IMR-90 (cell line): ENCODE data around the gene PTPRK. TPM values are rescaled to one million over a fixed set of nuclear protein-coding genes. Genes with fewer than 3 reads are reported as not detected.
A peak's percentile ranks its signal among the peaks of the same experiment; 100 is the strongest.

ENCODE experiments used
- ATAC-seq: fragments of 200-7000 bp; cut with Tn5 transposase; 2 replicates; pipeline ENCODE4 v1.9.1; 2020; ENCODE audit warnings: low read depth, mild to moderate bottlenecking, moderate library complexity
- BruUV-seq: library from RNA; stranded (reverse); fragments of 400-500 nt; replicated peaks from 2 replicates; lab custom pipeline; 2021; lab: Mats Ljungman, UMichigan
- CTCF ChIA-PET: fragments of 300-600 bp; formaldehyde crosslinking; extraction: SDS; loops from one replicate; lab custom pipeline; 2021; ENCODE audit warnings: antibody characterized with exemption; lab: Yijun Ruan, JAX
- POLR2A ChIA-PET: fragments of 300-600 bp; sonication (Branson Sonifier 250); formaldehyde crosslinking; loops from one replicate; lab custom pipeline; 2022; ENCODE audit warnings: antibody characterized with exemption; ENCODE audit not compliant: unreplicated experiment; lab: Charles Lee
- DNase-seq: peaks from one replicate; pipeline ENCODE4 v3.0.0; 2013
- H2AFZ ChIP-seq: replicated peaks from 2 replicates; pipeline ENCODE3; 2013; ENCODE audit warnings: low read length, mild to moderate bottlenecking; ENCODE audit not compliant: poor library complexity
- H2AK5ac ChIP-seq: 2 replicates; pipeline ENCODE4 v1.6.1; 2013; ENCODE audit warnings: low read depth, low read length, inconsistent platforms
- H2AK9ac ChIP-seq: replicated peaks from 2 replicates; pipeline ENCODE3; 2013; ENCODE audit warnings: mild to moderate bottlenecking, low read depth, low read length, moderate library complexity; ENCODE audit not compliant: poor library complexity
- H2BK120ac ChIP-seq: 2 replicates; pipeline ENCODE4 v1.6.1; 2013; ENCODE audit warnings: low read depth, low read length, inconsistent platforms
- H2BK15ac ChIP-seq: 3 replicates; pipeline ENCODE4 v1.6.1; 2013; ENCODE audit warnings: low read depth, low read length, inconsistent platforms
- H2BK20ac ChIP-seq: 2 replicates; pipeline ENCODE4 v1.6.1; 2013; ENCODE audit warnings: low read depth, mild to moderate bottlenecking, inconsistent platforms, low read length, moderate library complexity
- H2BK5ac ChIP-seq: 2 replicates; pipeline ENCODE4 v1.6.1; 2013; ENCODE audit warnings: mild to moderate bottlenecking, low read depth, low read length, inconsistent platforms; ENCODE audit not compliant: poor library complexity, severe bottlenecking
- H3K14ac ChIP-seq: replicated peaks from 2 replicates; pipeline ENCODE4 v1.6.1; 2013; ENCODE audit warnings: low read depth, low read length, inconsistent platforms
- H3K18ac ChIP-seq: 2 replicates; pipeline ENCODE4 v1.6.1; 2013; ENCODE audit warnings: low read depth, low read length, control low read depth
- H3K23ac ChIP-seq: 2 replicates; pipeline ENCODE4 v1.6.1; 2013; ENCODE audit warnings: low read depth, low read length, inconsistent platforms
- H3K27ac ChIP-seq: 2 replicates; pipeline ENCODE4 v1.5.1; 2013; ENCODE audit warnings: mild to moderate bottlenecking, control low read depth, low read length; ENCODE audit not compliant: insufficient read depth
- H3K27me3 ChIP-seq: 2 replicates; pipeline ENCODE4 v1.6.1; 2013; ENCODE audit warnings: low read length; ENCODE audit not compliant: control insufficient read depth, insufficient read depth
- H3K36me3 ChIP-seq: 2 replicates; pipeline ENCODE4 v1.6.1; 2013; ENCODE audit warnings: low read length, mixed read lengths; ENCODE audit not compliant: control insufficient read depth, insufficient read depth
- H3K4ac ChIP-seq: 2 replicates; pipeline ENCODE4 v1.6.1; 2013; ENCODE audit warnings: low read depth, low read length, inconsistent platforms
- H3K4me1 ChIP-seq: 2 replicates; pipeline ENCODE4 v1.6.1; 2013; ENCODE audit warnings: low read length, mixed read lengths; ENCODE audit not compliant: control insufficient read depth, insufficient read depth
- H3K4me2 ChIP-seq: 2 replicates; pipeline ENCODE4 v1.6.1; 2013; ENCODE audit warnings: low read depth, mild to moderate bottlenecking, control low read depth, low read length, moderate library complexity
- H3K4me3 ChIP-seq: 2 replicates; pipeline ENCODE4 v1.5.1; 2013; ENCODE audit warnings: low read depth, mild to moderate bottlenecking, control low read depth, low read length, moderate library complexity; ENCODE audit not compliant: insufficient read depth
- H3K56ac ChIP-seq: 2 replicates; pipeline ENCODE4 v1.6.1; 2013; ENCODE audit warnings: low read length, inconsistent platforms; ENCODE audit not compliant: insufficient read depth; ENCODE audit errors: extremely low read depth
- H3K79me1 ChIP-seq, 2 experiments: 2 replicates each; pipeline ENCODE4 v1.6.1; 2013; ENCODE audit warnings: low read length in 2 of 2, inconsistent platforms in 1 of 2, low read depth in 1 of 2
- H3K9ac ChIP-seq: 2 replicates; pipeline ENCODE4 v1.6.1; 2013; ENCODE audit warnings: low read depth, low read length, control low read depth
- H3K9me1 ChIP-seq: 2 replicates; pipeline ENCODE4 v1.6.1; 2013; ENCODE audit warnings: low read length, inconsistent platforms; ENCODE audit not compliant: insufficient read depth
- H3K9me3 ChIP-seq: 2 replicates; pipeline ENCODE4 v1.6.1; 2013; ENCODE audit warnings: low read length; ENCODE audit not compliant: control insufficient read depth, insufficient read depth
- H4K20me1 ChIP-seq: 2 replicates; pipeline ENCODE4 v1.6.1; 2013; ENCODE audit warnings: low read length, inconsistent platforms; ENCODE audit not compliant: insufficient read depth
- H4K5ac ChIP-seq: 2 replicates; pipeline ENCODE4 v1.6.1; 2013; ENCODE audit warnings: mild to moderate bottlenecking, low read depth, low read length, control low read depth
- H4K8ac ChIP-seq, 2 experiments: 2 replicates each; pipeline ENCODE4 v1.6.1; 2013; ENCODE audit warnings: low read depth in 2 of 2, low read length in 2 of 2, control low read depth in 1 of 2, inconsistent platforms in 1 of 2
- H4K91ac ChIP-seq: 2 replicates; pipeline ENCODE4 v1.6.1; 2013; ENCODE audit warnings: low read depth, low read length, inconsistent platforms; ENCODE audit not compliant: insufficient read depth
- CEBPB ChIP-seq: IDR thresholded peaks from 2 replicates; pipeline ENCODE4 v1.6.1; 2012; ENCODE audit warnings: low read depth, low read length, improper control_type of control experiment
- FOS ChIP-seq: fragments of 150-350 bp; IDR thresholded peaks from 2 replicates; pipeline ENCODE4 v1.6.1; 2016; ENCODE audit warnings: low read depth, low read length
- WGBS, 2 experiments: methylation state at CpG; one replicate each; pipeline versions ENCODE4 v1.1.5 to v1.1.7; 2013; ENCODE audit warnings: missing lambda C conversion rate in 2 of 2; ENCODE audit not compliant: insufficient read length in 1 of 2; ENCODE audit errors: extremely low coverage in 2 of 2; 5-methylcytosine and 5-hydroxymethylcytosine counted together
- dilution Hi-C: fragments of 300-500 bp; cut with HindIII; formaldehyde crosslinking; loops from one replicate; pipeline ENCODE4 v1.14.3; 2018; ENCODE audit warnings: low sequenced_read_pairs; ENCODE audit not compliant: unreplicated experiment
- in situ Hi-C: fragments of 300-500 bp; cut with MboI; formaldehyde crosslinking; loops from 3 replicates; pipeline ENCODE4 v1.14.3; 2019; ENCODE audit warnings: low sequenced_read_pairs, inconsistent platforms, mixed read lengths
- intact Hi-C: fragments of 100-400 bp; cut with micrococcal nuclease; formaldehyde crosslinking; loops from 2 replicates; pipeline ENCODE4 v1.10.0; 2022
- polyA plus RNA-seq, 3 experiments: library from polyadenylated mRNA; depleted of rRNA; stranded (reverse); fragments of >200 nt; gene quantifications; 2 replicates each; pipeline ENCODE4 v1.2.3, GENCODE V29; 2012; ENCODE audit warnings: low replicate concordance in 1 of 3
- total RNA-seq: library from RNA; depleted of rRNA; stranded (reverse); fragments of >200 nt; gene quantifications from 2 replicates; pipeline ENCODE4 v1.2.3, GENCODE V29; 2012
- TF ChIP-seq, protein P1 (sequence below): fragments of 150-350 bp; IDR thresholded peaks from 2 replicates; pipeline ENCODE4 v1.6.1; 2017; ENCODE audit warnings: mild to moderate bottlenecking, antibody characterized with exemption, low read length, low read depth

Gene PTPRK
- total and polyA plus RNA-seq, 2 of the 4 experiments (the other 2 are of a cell fraction), result 18.0 to 80.8 TPM

DNA sequence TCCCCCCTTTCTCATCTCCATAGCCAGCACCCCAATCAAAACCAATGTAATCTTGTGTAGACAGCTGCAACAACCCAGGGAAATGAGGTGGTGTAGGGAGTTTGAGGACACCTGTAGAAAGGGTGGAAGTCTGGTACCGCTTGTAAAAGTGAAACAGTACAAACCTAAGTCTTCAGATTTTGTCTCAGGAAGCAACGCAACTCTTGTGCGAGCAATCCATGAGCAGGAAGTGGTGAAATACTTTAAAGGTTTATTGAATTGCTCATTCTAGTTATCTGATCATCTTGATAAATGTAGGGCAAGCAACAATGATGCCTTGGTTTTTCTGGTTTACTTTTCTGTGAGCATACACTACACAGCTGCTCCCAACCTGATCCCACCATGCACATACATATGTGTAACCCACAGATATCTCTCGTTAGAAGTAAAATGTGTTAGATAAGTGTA, 548.4 kb downstream of the PTPRK start:
- H3K4me2 ChIP-seq, result no peak overlapping the region; the same call in 1 of the 2 replicates
- intact Hi-C loops (no loop called here), dilution Hi-C loops (no loop called here), in situ Hi-C loops (no loop called here)
- H3K79me1 ChIP-seq, result no peaks in the 10 kb centered on the region
- H2BK15ac ChIP-seq, result peak overlapping the region; percentile 51; the same call in 1 of the 3 replicates
- no CpG with 5 or more reads among the region's 4 CpGs for WGBS, 2 experiments
- peak overlapping the region; percentile 77 for H3K14ac ChIP-seq
- peak overlapping the region; percentile 71; the same call in 1 of the 2 replicates for H4K5ac ChIP-seq
- H3K4me3 ChIP-seq, result no peak overlapping the region
- CTCF ChIA-PET, result interaction anchor here (0.6 kb wide), 1 partner anchor 472 kb away, joined by 3 read pairs; no protein-coding TSS in a partner anchor
- H2AK9ac ChIP-seq, result no peak overlapping the region
- POLR2A ChIA-PET, result no interaction called here
- peak overlapping the region; percentile 46 for H2BK120ac ChIP-seq
- no peak overlapping the region for H3K4ac ChIP-seq
- no peak overlapping the region; the same call in 1 of the 2 replicates for H3K23ac ChIP-seq
- ATAC-seq, result no peak; the same call in 1 of the 2 replicates
- BruUV-seq, result no TSS peak
- H4K91ac ChIP-seq, result no peak overlapping the region
- H2BK5ac ChIP-seq, result no peak overlapping the region
- H3K27ac ChIP-seq, result no peak overlapping the region
- no peaks in the 10 kb centered on the region for H3K27me3 ChIP-seq
- no peak overlapping the region for H2AFZ ChIP-seq
- H3K18ac ChIP-seq, result peak overlapping the region; percentile 65; the same call in 1 of the 2 replicates
- H3K56ac ChIP-seq, result no peak overlapping the region
- TF ChIP-seq FOS, result no peak
- TF ChIP-seq, protein P1, sequence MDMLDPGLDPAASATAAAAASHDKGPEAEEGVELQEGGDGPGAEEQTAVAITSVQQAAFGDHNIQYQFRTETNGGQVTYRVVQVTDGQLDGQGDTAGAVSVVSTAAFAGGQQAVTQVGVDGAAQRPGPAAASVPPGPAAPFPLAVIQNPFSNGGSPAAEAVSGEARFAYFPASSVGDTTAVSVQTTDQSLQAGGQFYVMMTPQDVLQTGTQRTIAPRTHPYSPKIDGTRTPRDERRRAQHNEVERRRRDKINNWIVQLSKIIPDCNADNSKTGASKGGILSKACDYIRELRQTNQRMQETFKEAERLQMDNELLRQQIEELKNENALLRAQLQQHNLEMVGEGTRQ, result no peak
- TF ChIP-seq CEBPB, result 0 out of 2 replicates have a peak, but pooled peaks have one; percentile 2
- H3K9ac ChIP-seq, result no peak overlapping the region
- H4K20me1 ChIP-seq, result no peaks in the 10 kb centered on the region
- H3K36me3 ChIP-seq, result peaks cover 28% of the 10 kb centered on the region
- H3K4me1 ChIP-seq, result peaks cover 2% of the 10 kb centered on the region
- H3K9me3 ChIP-seq, result no peaks in the 10 kb centered on the region
- H4K8ac ChIP-seq, result peak overlapping the region in 1 of 2 experiments; percentile 7; a peak in 1 of 4 replicates
- DNase-seq, result peak; percentile 70
- H2AK5ac ChIP-seq, result no peak overlapping the region; the same call in 1 of the 2 replicates
- peak overlapping the region; percentile 50; the same call in 1 of the 2 replicates for H2BK20ac ChIP-seq
- H3K9me1 ChIP-seq, result no peaks in the 10 kb centered on the region
